HG03045 (cell line): ENCODE data around the gene ANAPC16.
"Not testable (repeated sequence)": the region's sequence is repeated elsewhere in the genome, so short reads cannot be mapped to it uniquely, and the experiment has no call there.

Experiments
- ATAC-seq: cut with Tn5 transposase; IDR thresholded peaks from one replicate; pipeline ENCODE4 v1.9.1; 2021; ENCODE audit warnings: mild to moderate bottlenecking, moderate library complexity; ENCODE audit not compliant: unreplicated experiment

Gene ANAPC16

GRCh38 chr10:72277340-72277995 is 61.7 kb downstream of the ANAPC16 start:
- no peak for ATAC-seq

DNA sequence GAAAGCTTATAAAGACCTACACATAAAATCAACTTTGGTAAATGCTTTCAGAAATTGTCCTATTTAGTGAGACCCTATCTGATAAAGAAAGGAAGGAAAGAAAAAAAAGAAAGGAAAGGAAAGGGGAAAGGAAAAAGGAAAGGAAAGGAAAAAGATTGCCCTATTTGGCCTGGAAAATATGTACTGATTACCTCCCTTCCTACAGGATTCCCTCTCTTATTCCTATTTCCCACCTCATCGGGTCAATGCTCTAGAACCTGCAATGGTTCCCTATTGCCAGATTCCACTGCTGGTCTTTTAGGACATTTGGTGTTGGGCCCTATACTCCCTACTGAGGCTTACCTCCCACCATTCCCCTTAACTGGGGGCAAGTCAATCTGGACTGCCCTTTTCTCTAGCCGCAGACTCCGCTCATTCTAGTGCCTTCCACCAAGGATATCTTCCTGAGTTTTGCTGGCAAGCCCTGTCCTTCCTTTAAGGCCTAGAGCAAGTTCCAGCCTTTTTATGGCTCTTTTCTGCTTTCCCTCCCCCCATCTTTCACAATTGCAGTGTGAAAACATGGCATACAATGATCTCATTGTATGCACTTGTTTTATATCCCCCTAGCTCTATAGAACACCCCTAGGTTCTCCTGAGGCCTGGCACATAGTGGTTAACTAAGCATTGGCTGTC is 62.3 kb downstream of the ANAPC16 start:
- ATAC-seq: no peak

DNA sequence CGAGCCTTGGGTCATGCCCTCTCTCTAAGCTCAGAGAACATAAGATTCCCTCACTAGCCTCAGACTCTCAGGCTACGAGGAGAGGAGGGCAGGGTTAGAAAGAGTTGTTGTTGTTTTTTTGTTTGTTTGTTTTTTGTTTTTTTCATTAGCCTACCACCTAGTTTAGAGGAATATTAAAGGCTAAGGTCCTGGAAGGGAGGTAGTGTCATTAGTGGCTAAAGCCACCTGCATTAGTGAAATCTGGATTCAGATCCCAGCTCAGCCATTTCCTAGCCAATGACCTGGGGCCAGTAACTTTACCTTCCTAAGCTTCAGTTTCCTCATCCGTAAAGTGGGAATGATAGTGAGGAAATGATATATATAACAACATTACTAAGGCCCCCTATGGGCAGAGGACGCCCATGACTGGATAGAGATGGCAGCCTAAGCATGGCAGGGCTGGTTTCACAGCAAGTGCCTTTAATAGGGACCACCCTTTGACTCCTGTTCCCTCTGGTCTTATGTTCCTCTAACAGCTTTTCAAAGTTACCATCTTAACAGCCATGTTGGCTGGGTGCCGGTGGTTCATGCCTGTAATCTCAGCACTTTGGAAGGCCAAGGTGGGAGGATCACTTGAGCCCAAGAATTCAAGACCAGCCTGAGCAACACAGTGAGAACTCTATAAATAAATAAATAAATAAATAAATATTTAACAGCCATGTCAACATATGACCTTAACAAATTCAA is 63.0 kb downstream of the ANAPC16 start:
- no peak for ATAC-seq

DNA sequence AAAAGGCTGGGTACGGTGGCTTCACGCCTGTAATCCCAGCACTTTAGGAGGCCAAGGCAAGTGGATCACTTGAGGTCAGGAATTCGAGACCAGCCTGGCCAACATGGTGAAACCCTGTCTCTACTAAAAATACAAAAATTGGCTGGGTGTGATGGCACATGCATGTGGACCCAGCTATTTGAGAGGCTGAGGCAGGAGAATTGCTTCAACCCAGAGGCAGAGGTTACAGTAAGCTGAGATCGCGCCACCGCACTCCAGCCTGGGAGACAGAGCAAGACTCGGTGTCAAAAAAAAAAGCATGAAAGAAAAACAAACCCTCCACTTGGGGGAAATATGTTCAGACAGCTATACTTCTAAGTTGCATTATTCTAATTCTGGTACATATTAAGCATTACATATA is 63.8 kb downstream of the ANAPC16 start:
- ATAC-seq: not testable (repeated sequence)

GRCh38 chr10:72283131-72283530 is 67.3 kb downstream of the ANAPC16 start:
- ATAC-seq: no peak
